ENCODE results near the gene MAP2K6. TPM values are rescaled to one million over a fixed set of nuclear protein-coding genes. Genes with fewer than 3 reads are reported as not detected.

Gene MAP2K6
- total and polyA plus RNA-seq, 10 of the 15 experiments (the other 5 are each of a cell fraction or from before 2014, with no cell fraction given) = 15.6 to 70.3 (median 22.9) TPM

DNA sequence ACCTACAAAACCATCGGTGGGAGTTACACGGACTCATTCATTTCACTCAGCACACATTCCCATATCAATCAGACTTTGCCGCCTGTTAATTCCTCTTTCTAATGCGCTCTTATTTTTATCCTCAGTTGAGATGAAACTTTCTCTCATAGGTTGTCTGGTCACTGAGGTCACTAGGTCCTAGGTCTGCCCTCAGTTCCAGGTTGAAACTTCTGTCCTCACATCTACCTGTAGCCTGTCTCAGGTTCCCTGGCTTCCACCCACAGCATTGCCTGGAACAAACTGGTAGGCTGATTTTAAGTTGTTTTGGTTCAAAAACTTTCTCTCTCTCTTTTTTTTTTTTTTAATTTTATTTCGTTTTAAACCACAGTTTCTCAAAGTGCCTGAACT lies 119.7 kb downstream of the MAP2K6 start (continued):
- no peak for TF ChIP-seq TCF3 (IDR thresholded peaks at IDR 0.05; ENCODE audit: borderline replicate concordance, insufficient read depth, low read depth, low read length)
- TF ChIP-seq PAX5 (IDR thresholded peaks at IDR 0.05; ENCODE audit: borderline replicate concordance, low read depth, low read length) = no peak
- no peak for TF ChIP-seq MYC (IDR thresholded peaks at IDR 0.05; ENCODE audit: insufficient read depth, insufficient read length, insufficient replicate concordance, low read length, severe bottlenecking)
- TF ChIP-seq, protein P1, sequence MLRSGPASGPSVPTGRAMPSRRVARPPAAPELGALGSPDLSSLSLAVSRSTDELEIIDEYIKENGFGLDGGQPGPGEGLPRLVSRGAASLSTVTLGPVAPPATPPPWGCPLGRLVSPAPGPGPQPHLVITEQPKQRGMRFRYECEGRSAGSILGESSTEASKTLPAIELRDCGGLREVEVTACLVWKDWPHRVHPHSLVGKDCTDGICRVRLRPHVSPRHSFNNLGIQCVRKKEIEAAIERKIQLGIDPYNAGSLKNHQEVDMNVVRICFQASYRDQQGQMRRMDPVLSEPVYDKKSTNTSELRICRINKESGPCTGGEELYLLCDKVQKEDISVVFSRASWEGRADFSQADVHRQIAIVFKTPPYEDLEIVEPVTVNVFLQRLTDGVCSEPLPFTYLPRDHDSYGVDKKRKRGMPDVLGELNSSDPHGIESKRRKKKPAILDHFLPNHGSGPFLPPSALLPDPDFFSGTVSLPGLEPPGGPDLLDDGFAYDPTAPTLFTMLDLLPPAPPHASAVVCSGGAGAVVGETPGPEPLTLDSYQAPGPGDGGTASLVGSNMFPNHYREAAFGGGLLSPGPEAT (IDR thresholded peaks at IDR 0.05; ENCODE audit: low read depth) = no peak
- no peak for TF ChIP-seq SUPT20H (IDR thresholded peaks at IDR 0.05; ENCODE audit: borderline replicate concordance, control insufficient read depth, low read depth, low read length)
- TF ChIP-seq YBX1 (IDR thresholded peaks at IDR 0.05) = no peak
- TF ChIP-seq SIN3A (IDR thresholded peaks at IDR 0.05; ENCODE audit: low read depth, low read length) = no peak

DNA sequence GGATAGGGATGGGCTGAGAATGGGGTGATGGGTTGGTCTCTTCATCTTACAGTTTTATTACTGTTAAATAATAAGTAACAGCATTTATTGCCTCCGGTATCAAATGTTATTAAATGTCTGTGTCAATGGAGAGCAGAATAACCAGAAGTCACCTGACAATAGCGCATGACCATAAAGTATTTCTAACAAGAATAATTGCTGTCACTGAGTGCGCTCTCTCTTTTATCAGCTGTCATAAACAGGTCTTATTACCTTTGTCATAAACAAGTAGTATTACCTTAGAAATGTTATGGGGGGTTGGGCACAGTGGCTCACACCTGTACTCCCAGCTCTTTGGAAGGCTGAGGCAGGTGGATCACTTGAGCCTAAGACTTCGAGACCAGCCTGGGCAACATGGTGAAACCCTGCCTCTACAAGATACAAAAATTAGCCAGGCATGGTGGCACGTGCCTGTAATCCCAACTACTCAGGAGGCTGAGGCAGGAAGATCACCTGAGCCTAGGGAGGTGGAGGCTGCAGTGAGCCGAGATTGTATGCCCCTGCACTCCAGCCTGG lies 120.6 kb downstream of the MAP2K6 start:
- H3K4me2 ChIP-seq (ENCODE audit: control insufficient read depth, insufficient read depth) = no peak overlapping the region
- ATAC-seq (no peak), FAIRE-seq (no peak), DNase-seq (ENCODE audit: low read depth, low spot score) (no peak)
- no peak overlapping the region for H2AFZ ChIP-seq (ENCODE audit: control insufficient read depth, low read depth, low read length)
- ChIA-PET CTCF (interaction anchor here (1.5 to 2.0 kb wide), 2 partner anchors 10 to 13 kb away, joined by 6 to 8 read pairs; no protein-coding TSS in a partner anchor), POLR2A (no interaction called here), SMC1A (ENCODE audit: uncharacterized antibody, unreplicated experiment) (interaction anchor here (2.1 kb wide), 1 partner anchor 10 kb away, joined by 8 read pairs; no protein-coding TSS in a partner anchor), RAD21 (ENCODE audit: unreplicated experiment) (no interaction called here)
- H3K36me3 ChIP-seq (ENCODE audit: control insufficient read depth in 2 of 2, insufficient read depth in 2 of 2, low read length in 1 of 2) = peaks cover 0 to 9% of the 10 kb centered on the region in 2 experiments; a peak in 3 of 4 replicates
- H3K27ac ChIP-seq (ENCODE audit: control insufficient read depth, insufficient read depth) = no peak overlapping the region
- H3K4me3 ChIP-seq = no peak overlapping the region
- intact Hi-C loops (cut with micrococcal nuclease; ENCODE audit: unreplicated experiment) (no loop called here), in situ Hi-C loops (cut with MboI) (no loop called here)
- no peaks in the 10 kb centered on the region for H3K4me1 ChIP-seq (ENCODE audit: control insufficient read depth, insufficient read depth, low read length)
- H3K9me3 ChIP-seq (replicated peaks; ENCODE audit: control insufficient read depth, insufficient read depth, low read length) = no peaks in the 10 kb centered on the region
- H3K27me3 ChIP-seq (replicated peaks in 1 of 2; ENCODE audit: control insufficient read depth in 2 of 2, insufficient read depth in 2 of 2, low read length in 1 of 2) = no peaks in the 10 kb centered on the region
- no TSS peak for BruUV-seq (replicated peaks)
- H3K79me2 ChIP-seq (ENCODE audit: control insufficient read depth, insufficient read depth, low read length) = no peaks in the 10 kb centered on the region
- no peak overlapping the region for H3K9ac ChIP-seq (ENCODE audit: control insufficient read depth, insufficient read depth, low read length)
- TF ChIP-seq MYC (IDR thresholded peaks at IDR 0.05; ENCODE audit: insufficient read depth, insufficient read length, insufficient replicate concordance, low read length, severe bottlenecking) (no peak), ATF3 (IDR thresholded peaks at IDR 0.05; ENCODE audit: borderline replicate concordance, extremely low read depth, low read depth, low read length) (no peak), CHD1 (IDR thresholded peaks at IDR 0.05; ENCODE audit: low read depth, low read length) (no peak), ATF2 (IDR thresholded peaks at IDR 0.05; ENCODE audit: low read length) (no peak), SP1 (IDR thresholded peaks at IDR 0.05; ENCODE audit: low read depth, low read length) (no peak), ZBED1 (IDR thresholded peaks at IDR 0.05; ENCODE audit: borderline replicate concordance) (no peak), JUNB (IDR thresholded peaks at IDR 0.05) (no peak)
- TF ChIP-seq, protein P2, sequence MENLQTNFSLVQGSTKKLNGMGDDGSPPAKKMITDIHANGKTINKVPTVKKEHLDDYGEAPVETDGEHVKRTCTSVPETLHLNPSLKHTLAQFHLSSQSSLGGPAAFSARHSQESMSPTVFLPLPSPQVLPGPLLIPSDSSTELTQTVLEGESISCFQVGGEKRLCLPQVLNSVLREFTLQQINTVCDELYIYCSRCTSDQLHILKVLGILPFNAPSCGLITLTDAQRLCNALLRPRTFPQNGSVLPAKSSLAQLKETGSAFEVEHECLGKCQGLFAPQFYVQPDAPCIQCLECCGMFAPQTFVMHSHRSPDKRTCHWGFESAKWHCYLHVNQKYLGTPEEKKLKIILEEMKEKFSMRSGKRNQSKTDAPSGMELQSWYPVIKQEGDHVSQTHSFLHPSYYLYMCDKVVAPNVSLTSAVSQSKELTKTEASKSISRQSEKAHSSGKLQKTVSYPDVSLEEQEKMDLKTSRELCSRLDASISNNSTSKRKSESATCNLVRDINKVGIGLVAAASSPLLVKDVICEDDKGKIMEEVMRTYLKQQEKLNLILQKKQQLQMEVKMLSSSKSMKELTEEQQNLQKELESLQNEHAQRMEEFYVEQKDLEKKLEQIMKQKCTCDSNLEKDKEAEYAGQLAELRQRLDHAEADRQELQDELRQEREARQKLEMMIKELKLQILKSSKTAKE (IDR thresholded peaks at IDR 0.05; ENCODE audit: low read depth, poor library complexity, severe bottlenecking) = no peak
- no peaks in the 10 kb centered on the region for H4K20me1 ChIP-seq (ENCODE audit: control insufficient read depth, insufficient read depth)
- WGBS (ENCODE audit: insufficient coverage, insufficient replicate concordance, low lambda C conversion rate, missing lambda C conversion rate) = 80% methylated on average over 6 of the region's 6 CpGs
